ENCODE data around the gene IL18R1.

The IL18R1 gene

DNA sequence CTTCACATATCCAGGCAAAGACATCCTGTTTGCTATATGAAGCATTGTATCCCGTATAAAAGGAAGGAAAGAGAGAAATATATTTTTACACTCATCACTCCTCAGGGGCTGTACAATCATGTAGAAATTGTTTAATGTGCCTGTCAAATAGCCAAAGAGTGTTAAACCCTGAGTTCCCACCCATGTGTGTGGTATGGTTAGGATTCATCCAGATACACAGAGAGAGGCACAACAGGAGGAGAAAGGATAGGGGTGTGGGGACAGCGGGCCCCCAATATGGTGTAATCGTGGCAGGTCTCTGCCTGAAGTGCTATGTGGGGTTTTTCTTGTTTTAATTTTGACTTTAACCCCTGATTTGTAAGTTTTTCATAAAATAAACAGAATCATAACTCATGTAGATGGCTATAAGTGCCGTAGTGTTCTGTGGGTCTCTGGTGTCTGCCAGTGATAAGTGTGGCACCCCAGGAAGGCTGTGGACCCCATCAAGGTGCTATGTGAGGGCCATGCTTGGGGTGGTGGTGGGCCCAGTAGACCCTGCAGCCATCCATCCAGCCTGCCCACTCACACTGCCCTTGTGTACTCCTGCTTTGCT is 10.2 kb upstream of the IL18R1 start:
- DNase-seq (ENCODE audit: low spot score), result no peak

DNA sequence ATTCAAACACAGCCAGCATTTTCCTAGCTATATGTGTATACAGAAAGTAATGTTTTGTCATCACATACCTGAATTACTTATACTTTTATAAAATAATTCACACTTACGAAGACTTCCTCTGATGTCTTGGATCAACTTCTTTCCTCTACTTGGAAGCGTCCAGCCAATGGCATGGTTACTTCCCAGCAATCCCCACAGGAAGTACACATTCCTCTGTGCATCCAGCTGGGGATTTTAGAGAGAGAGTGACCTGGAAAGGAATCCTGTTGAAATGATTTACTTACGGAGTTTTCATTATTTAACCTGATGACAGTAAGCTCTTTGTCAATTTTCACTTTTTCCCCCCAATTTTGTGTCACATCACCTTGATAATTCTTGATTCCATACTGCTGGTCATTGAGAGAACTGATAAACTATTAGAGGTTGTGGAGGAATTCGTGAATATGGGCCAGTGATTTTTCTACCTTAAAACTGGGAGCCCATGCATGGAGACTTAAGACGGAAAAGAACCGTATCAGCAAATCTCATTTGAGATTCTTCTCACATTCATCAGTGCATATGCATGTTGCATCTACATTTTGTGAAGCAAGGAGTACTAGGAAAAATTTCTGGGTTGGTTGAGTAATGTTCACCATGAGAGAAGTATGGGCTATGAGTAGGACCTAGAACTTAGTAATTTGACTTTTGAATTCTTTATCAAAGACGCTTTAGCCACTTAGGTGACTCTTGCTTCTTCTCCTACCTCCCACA is 9.0 kb upstream of the IL18R1 start:
- DNase-seq (ENCODE audit: low spot score), result no peak

DNA sequence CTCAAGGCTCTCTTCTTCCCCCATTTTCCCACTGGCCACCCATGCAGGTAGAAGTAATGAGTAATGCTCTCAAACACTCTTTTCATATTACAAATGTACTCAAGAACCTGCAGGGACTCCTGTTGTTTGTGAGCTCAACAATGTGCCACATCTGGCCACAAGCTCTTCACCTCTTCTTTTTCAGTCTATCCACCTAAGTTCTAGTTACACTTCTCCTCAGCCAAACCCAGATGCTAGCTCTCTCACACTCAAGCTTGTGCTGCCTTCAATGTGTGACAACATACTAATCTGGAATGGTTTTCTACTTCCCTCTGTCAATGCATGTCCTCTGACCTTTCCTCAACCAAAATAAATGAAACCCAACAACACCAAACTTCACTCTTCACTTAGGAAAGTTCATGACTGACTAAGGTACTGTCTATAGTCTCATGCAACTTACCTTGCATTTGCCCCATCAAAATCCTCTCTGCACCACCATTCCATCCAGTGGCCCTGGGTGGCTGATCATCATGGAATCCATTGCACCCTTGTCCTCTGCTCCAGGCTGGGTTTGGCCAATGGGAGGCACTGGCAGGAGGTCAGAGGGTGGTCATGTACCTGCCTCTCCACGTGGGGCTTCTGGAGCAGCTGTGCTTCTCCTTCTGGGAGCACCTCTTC is 5.3 kb upstream of the IL18R1 start:
- no peak for DNase-seq (ENCODE audit: low spot score)

DNA sequence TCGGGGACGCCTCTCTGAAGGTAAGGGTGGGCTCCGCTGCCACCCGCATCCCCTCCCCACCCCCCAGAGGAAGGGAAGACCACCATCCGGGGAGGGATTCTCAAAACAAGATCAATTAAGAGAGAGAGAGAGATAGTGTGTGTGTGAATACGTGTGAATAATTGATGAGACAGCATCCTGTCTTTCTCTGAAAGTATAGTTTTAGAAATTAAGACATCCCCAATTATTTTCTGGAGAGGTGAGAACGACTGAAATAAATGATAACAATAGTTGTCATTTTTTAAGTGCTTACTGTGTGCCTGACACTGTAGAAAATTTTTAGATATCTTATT is 751 bp downstream of the IL18R1 start:
- no peak for DNase-seq (ENCODE audit: low spot score)

DNA sequence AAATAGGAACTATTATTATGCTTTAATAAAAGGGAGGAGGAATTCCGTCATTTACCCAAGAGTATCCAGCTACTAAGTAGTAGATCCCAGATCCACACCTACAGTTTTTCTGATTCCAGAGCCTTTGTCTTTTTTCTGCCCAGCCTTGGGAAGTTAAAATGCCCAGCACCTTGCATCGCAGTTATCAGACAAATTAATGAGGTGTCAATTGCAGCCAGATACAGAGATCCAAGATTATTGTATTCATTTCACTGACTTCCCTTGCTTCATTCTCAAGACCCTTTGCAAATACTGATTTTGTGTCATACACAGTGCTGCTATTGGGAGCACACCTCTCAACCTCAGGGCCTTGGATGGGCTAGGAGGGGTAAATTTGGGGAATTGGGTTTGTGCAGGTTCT is 1.1 kb downstream of the IL18R1 start:
- no peak for DNase-seq (ENCODE audit: low spot score)

DNA sequence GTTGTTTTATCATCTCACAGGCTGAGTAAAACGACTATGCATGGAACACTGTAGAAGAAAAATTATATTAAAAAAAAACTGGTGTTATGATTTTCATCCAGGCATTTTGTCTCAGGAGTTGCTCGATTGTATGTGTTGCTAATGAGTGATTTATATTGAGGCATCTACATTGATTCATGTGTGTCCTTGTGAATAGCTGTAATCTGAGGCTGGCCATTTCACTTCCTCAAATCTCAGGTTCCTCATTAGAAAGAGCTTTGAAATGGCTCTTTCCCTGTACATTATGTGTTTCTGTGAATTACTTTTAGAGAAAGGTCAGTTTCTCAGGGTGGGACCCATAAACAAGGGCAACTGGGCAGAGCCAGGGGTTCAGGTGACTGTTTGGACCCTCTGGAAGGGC is 2.3 kb downstream of the IL18R1 start:
- no peak for DNase-seq (ENCODE audit: low spot score)

DNA sequence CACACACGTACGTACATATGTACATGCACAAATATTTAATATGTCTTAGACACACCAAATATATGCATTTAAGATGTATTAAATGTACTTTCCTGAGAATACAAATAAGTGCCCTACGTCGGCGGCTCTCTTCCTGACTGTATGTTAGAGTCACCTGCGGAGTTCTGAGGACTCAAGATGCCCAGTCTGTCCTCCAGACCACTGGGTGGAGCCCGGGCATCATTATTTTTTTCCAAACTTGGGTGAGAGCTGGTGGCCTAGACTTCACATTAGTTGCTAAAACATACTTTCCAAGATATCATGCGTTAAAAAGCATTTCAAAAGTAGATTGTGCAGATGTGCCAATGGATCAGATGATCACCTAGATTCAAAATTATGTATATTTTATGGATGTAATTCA is 2.9 kb downstream of the IL18R1 start:
- DNase-seq (ENCODE audit: low spot score), result peak; percentile 41

DNA sequence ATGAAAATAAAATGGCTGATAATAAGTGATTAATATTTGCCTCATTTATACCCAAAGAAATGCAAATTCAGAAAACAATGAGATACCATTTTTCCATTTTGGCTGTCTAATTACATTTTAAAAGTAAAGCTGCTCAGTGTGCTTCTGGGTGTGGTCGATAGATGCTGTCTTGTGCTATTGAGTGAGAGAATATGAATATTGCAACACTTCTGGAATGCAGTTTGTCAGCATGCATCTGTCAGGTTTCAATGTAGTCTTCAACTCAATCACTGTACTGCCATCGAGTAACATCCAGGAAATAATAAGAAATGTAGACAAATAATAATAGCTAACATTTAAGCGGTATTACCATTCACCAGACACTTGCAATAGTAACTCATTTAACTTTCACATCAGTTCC is 3.9 kb downstream of the IL18R1 start:
- no peak for DNase-seq (ENCODE audit: low spot score)

DNA sequence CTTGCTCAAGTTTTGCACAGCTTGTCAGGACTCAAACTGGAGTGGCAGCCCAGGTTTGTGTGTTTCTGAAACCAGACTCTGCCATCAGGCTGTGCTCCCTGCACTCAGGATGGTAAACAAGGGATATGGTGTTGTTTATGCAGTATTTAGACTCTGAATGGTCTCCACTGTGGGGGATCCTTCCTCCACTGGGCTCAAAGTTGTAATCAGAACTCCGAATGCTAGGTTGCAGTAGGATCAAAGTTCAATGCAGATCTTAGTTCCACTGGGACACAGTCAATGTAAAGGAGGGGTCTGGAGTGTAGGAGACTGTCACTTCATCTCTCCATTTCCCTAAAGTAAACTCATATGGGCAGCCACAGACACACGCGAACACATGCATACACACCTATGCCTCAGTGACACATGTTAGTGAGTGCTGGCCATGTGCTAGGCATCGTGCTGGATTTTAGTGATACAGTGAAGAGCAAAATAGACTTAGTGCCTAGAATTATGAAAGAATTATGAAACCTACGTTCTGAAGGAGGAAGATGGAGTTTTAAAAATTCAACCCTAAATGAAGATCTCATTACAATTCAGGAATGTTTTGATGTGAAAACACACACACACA is 6.1 kb downstream of the IL18R1 start:
- DNase-seq (ENCODE audit: low spot score), result no peak

DNA sequence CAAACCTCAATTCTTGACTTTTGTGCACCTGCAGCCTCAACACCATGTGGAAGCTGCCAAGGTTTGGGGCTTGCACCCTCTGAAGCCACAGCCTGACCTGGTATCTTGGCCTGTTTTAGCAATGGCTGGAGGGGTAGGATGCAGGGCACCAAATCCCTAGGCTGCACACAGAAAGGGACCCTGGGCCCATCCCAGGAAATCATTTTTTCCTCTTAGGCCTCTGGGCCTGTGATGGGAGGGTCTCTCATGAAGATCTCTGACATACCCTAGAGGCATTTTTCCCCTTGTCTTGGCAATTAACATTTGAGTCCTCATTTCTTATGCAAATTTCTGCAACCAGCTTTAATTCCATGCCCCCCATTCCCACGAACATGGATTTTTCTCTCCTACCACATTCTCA is 10.2 kb downstream of the IL18R1 start:
- no peak for DNase-seq (ENCODE audit: low spot score)

DNA sequence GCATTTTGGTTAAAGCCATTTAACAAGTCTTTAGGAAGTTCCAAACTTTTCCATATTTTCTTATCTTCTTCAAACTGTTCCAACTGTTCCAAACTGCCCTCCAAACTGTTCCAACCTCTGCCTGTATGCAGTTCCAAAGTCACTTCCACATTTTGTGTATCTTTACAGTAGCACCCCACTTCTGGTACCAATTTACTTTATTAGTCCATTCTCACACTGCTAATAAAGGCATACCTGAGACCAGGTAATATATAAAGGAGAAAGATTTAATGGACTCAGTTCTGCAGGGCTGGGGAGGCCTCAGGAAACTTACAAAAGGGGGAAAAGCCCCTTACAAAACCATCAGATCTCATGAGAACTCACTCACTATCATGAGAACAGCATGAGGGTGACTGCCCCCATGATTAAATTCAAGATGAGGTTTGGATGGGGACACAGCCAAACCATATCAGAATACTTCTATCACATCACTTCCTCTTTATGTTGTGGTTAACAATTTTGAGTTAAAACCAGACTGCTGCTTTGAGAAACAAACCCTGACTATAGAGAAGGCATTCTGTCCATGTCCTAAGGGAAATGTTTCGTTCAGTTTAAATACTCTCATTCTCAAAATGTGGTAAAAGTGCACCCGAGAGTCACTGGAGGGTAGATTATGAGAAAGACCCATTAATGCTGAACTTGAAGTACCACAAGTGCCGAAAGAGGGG is 11.0 kb downstream of the IL18R1 start:
- DNase-seq (ENCODE audit: low spot score), result peak; percentile 33

DNA sequence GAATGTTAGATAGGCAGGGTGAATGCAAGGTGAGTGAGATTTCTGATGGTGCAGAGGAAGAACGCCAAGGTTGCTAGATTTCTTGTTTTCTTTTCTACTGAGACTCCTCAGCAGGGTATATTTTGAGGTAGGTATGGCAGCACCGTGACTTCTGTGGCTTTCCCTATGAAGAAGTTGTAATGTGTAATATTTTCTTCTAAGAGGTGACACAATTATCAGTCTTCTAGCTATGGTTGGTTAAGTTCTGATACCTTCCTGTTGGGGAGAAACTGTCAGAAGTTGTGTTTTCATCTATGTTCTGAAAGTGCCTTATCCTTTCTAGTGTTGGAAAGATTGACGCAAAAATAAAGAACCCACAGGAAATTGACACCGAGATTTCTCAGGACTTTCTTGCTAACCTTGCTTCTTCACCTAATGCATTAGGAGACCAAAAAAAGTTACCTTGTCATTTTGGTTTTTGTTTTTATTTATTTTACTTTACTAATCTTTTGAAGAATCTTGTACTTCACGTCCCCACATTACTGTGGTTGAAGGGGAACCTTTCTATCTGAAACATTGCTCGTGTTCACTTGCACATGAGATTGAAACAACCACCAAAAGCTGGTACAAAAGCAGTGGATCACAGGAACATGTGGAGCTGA is 11.9 kb downstream of the IL18R1 start:
- peak; percentile 61 for DNase-seq (ENCODE audit: low spot score)

DNA sequence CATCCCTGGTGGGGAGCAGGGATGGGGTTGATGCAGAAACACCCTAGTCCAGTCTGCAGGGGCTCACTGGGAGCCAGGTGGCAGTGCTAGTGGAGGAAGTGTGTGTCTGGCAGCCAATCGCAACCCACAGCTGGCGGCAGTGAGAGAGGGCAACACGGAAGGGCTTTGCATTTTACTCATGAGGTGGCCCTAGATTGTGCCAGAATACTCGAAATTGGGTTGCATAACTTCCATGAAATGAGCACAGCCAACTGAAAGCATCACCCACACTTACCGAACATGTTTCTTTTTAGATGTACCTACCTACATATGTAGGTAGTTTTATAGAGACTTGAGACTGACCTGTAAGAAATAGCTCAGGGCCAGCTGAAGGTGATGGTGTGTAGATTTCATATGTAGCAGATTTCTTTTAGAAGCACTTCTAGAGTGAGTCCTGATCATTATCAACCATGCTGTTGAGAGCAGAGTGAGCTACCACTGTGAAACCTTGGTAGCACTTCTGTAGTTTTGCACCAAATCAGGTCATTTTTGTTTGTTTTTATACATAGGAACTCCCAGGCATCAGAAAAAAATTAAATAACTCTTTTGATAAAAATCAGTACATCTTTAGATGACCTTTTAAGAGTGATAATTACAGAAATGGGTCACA is 13.0 kb downstream of the IL18R1 start:
- DNase-seq (ENCODE audit: low spot score), result peak; percentile 40

DNA sequence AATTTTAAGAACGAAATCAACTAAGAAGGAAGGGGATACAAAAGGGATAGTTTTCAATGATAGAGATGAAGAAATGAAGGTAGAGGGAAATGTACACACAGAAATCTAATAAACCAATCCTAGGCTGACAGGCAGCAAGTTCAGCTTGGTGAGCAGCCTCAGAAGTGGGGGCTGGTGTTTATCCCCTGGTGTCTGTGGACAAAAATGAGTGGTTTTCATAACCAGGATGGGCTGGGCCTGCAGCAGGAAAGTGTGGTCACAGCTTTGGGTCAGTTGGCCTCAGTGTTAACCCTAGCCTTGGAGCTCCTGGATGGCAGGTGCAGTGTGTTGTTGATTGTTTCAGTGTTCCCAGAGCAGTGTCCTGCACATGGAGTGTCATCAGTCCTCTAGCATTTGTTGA is 14.3 kb downstream of the IL18R1 start:
- DNase-seq (ENCODE audit: low spot score), result no peak

DNA sequence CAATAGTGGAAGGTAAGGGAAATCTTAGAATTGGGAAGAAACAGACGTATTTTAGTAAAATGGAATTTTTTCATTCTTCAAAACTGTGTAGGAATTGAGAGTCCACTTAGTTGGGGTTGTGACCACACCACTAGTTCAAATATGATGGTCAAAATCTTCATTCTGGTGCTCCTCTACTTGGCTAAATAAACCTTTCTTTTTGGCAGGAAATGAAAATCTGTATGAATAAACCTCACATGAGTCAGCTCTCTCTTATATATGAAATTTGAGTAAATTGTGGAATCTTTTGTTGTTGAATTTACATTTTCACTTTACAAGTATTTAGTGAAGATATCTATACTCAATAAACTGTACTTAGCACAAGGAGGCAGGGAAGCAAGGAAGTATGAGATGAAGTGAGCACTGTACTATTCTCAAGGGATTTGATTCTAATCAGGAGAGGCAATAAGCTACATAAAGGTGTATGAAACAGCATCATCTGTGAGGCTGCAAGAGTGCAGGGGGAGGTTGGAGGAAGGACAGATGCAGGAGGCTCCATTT is 20.5 kb downstream of the IL18R1 start:
- no peak for DNase-seq (ENCODE audit: low spot score)

DNA sequence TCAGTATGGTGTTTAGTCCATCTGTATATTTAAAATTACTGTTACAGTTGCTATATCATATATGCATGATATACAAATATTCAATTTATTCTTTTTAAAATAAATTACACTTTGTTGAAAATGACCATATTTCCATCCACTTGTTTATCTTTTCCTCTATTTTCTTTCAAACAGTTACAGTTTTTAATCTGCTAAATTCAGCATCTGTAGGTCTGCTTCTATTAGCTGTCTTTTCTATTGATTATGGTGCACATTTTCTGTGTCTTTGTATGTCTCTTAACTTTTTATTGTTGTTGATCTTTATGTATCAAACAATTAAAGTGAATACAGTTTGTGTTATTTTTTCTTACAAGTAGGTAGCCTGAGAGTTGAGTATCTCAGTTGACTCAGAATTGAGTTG is 28.1 kb downstream of the IL18R1 start:
- no peak for DNase-seq (ENCODE audit: low spot score)

DNA sequence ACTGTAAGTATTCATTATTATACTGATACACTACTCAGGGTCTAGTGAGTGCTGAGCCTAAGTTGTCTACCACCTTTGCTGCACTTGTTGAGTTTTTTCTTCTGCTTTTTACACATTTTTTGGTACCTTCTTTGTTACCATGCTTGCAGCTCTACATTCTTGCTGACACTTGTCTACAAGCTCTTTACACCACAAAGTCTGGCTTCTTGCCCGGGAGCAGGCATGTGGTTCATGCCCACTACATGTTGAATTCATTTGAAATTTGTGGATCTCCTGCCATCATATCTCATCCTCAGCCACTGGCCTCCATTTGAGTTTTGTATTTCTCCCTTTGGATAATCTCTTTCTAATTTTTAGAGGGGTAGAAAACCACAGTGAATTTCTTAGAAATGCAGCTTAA is 29.9 kb downstream of the IL18R1 start:
- no peak for DNase-seq (ENCODE audit: low spot score)

DNA sequence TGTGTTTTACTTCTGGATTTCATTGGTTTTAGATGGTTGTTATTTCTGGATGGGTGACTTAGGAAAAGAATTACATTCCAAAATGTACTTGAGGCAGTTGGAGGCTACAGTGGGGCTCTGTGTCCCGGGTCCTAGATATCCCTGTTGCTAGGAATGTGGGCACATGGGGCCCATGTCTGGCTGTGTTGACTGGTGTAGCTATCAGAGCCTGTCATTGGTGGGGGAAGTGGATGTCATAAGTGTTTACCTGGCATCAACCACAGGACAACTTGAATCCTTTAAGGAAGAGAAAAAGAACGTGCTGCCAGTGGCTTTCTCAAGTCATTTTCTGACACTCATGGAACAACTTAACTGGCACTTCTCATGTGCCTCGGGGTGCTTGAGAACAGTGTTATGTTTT is 30.4 kb downstream of the IL18R1 start:
- no peak for DNase-seq (ENCODE audit: low spot score)

DNA sequence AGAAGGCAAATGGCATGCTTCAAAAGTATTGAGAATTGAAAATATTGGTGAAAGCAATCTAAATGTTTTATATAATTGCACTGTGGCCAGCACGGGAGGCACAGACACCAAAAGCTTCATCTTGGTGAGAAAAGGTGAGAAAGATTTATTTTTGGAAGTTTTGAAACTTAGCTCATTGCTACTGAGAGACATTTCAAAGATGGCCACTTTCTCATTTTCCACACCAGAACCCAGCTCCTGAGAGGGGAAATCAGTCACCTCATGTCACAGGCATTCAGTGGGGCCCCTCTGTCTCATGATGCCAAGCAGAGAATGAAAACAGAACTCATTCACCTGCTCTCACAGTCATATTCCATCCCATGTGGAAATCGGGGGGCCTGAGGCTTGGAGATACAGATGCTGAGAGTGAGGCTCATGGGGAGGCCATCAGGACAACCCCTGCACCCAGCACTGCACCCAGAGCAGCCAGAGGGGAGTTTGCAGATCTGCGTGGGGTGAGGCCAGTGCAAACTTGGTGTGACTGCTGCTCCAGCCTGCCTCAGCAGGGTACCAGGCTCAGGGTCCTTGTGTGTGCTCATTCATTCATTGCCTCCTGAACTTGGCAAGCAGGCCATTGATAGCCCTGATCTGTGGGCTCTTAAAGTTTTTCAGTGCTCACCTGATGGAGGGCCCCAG is 31.4 kb downstream of the IL18R1 start:
- DNase-seq (ENCODE audit: low spot score), result no peak

DNA sequence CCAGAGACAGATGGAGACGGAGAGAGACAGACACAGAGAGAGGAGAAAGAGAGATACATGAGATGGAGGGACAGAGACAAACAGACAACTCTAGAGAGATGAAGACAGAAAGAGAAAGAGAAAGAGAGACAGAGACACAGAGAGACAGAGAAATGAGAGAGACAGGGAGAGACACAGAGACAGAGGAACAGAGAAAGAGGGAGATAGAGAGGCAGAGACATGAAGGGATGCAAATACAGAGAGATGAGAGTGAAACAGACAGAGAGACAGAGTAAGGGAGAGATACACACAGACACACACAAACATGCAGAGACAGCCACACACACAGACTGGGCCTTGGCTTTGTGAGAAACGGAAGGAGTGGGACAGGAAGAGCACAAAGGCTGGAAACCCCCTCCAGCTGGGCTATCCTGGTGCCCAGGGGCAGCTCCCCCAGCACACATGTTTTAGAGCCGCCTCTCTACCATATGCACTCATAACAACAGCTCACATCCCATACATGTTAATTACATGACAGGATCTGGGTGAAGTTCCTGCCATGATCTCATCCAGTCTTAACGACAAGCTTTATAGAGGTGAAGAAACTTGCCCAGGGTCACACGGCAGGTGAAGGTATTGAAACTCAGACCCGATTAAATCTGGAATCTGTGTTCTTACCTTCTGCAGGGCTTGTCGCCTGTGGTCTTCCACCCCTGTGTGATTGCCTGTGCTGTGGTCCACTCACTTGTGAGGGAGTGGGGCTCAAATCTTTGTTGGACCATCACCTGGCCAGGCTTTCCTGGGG is 32.4 kb downstream of the IL18R1 start:
- no peak for DNase-seq (ENCODE audit: low spot score)

Data from CD4-positive, alpha-beta T cell treated with Interleukin-2 at 100 ng/mL for 4 hours (primary cell).